B cell (primary cell): ENCODE measurements around the gene CYTH3. TPM values are rescaled to one million over a fixed set of nuclear protein-coding genes. Genes with fewer than 3 reads are reported as not detected.

Experiments used
- ATAC-seq: fragments of 200-7000 bp; cut with Tn5 transposase; one replicate; pipeline ENCODE4 v1.10.0; 2021; ENCODE audit warnings: low read depth, mild to moderate bottlenecking, moderate number of reproducible peaks, moderate library complexity
- CTCF ChIA-PET: fragments of 350-600 bp; sonication (Branson Sonifier 250); formaldehyde crosslinking; loops from one replicate; lab custom pipeline; 2021; ENCODE audit warnings: antibody characterized with exemption, inconsistent platforms; lab: Charles Lee
- POLR2A ChIA-PET: fragments of 350-600 bp; sonication (Branson Sonifier 250); formaldehyde crosslinking; loops from one replicate; lab custom pipeline; 2021; ENCODE audit warnings: antibody characterized with exemption; lab: Charles Lee
- DNase-seq: peaks from one replicate; pipeline ENCODE4 v3.0.0; 2013
- H2AFZ ChIP-seq: 2 replicates; pipeline ENCODE4 v1.6.1; 2012; ENCODE audit warnings: mild to moderate bottlenecking, low read depth, low read length; ENCODE audit not compliant: insufficient read depth, poor library complexity, severe bottlenecking
- H3K27ac ChIP-seq, 2 donors: 1 replicate in 1 of 2; 2 replicates in 1 of 2; pipeline ENCODE4 v1.5.1; 2012 to 2013; ENCODE audit warnings: low read length in 2 of 2, mild to moderate bottlenecking in 2 of 2, moderate library complexity in 1 of 2
- H3K27me3 ChIP-seq, 4 experiments: fragments of 200-600 bp in 1 of 4; sonication (generic) in 1 of 4; replicated peaks in 1 of 4; 1 replicate in 2 of 4; 2 replicates in 2 of 4; pipeline versions ENCODE4 v1.6.1 to v1.7.0; 2013 to 2016; ENCODE audit warnings: low read length in 3 of 4, mild to moderate bottlenecking in 2 of 4, mixed read lengths in 1 of 4, moderate library complexity in 1 of 4; ENCODE audit not compliant: insufficient read depth in 4 of 4, control insufficient read depth in 3 of 4; ENCODE audit errors: control extremely low read depth in 1 of 4
- H3K36me3 ChIP-seq, 2 experiments: replicated peaks in 1 of 2; 1 replicate in 1 of 2; 2 replicates in 1 of 2; pipeline versions ENCODE4 v1.6.1 to v1.7.1; 2013; ENCODE audit warnings: low read length in 1 of 2; ENCODE audit not compliant: insufficient read depth in 2 of 2, control insufficient read depth in 1 of 2; ENCODE audit errors: control extremely low read depth in 1 of 2, extremely low read depth in 1 of 2
- H3K4me1 ChIP-seq, 2 donors: fragments of 200-600 bp in 1 of 2; sonication (generic) in 1 of 2; 1 replicate in 1 of 2; 2 replicates in 1 of 2; pipeline versions ENCODE4 v1.5.1 to v1.6.1; 2013 to 2017; ENCODE audit warnings: low read length in 2 of 2; ENCODE audit not compliant: control insufficient read depth in 2 of 2, insufficient read depth in 2 of 2
- H3K4me2 ChIP-seq: replicated peaks from 2 replicates; pipeline ENCODE3; 2012; ENCODE audit warnings: mild to moderate bottlenecking, low read depth, low read length; ENCODE audit not compliant: poor library complexity, severe bottlenecking
- H3K4me3 ChIP-seq, 5 experiments: fragments of 200-600 bp in 1 of 5; sonication (generic) in 1 of 5; 1 replicate in 3 of 5; 2 replicates in 2 of 5; pipeline versions ENCODE4 v1.5.1 to v1.7.0; 2011 to 2016; ENCODE audit warnings: low read length in 4 of 5, mild to moderate bottlenecking in 4 of 5, low read depth in 2 of 5, control low read depth in 1 of 5, moderate library complexity in 1 of 5; ENCODE audit not compliant: insufficient read depth in 1 of 5; ENCODE audit errors: control extremely low read depth in 1 of 5, extremely low read depth in 1 of 5
- H3K79me2 ChIP-seq: fragments of 200-600 bp; sonication (generic); one replicate; pipeline ENCODE4 v1.6.0; 2016; ENCODE audit warnings: low read length; ENCODE audit not compliant: control insufficient read depth, insufficient read depth
- H3K9ac ChIP-seq: fragments of 200-600 bp; sonication (generic); 2 replicates; pipeline ENCODE4 v1.6.1; 2017; ENCODE audit warnings: mild to moderate bottlenecking, low read length, moderate library complexity
- H3K9me3 ChIP-seq, 3 donors: one replicate each; pipeline versions ENCODE4 v1.6.1 to v1.7.1; 2013; ENCODE audit warnings: low read length in 2 of 3; ENCODE audit not compliant: control insufficient read depth in 2 of 3, insufficient read depth in 1 of 3; ENCODE audit errors: control extremely low read depth in 1 of 3
- H4K20me1 ChIP-seq: 2 replicates; pipeline ENCODE4 v1.6.0; 2012; ENCODE audit warnings: mild to moderate bottlenecking, low read length; ENCODE audit not compliant: insufficient read depth, control insufficient read depth, poor library complexity, severe bottlenecking
- H3K27ac Mint-ChIP-seq: one replicate; pipeline ENCODE4 v1.8.0; 2021; ENCODE audit warnings: mixed read lengths
- H3K27me3 Mint-ChIP-seq: one replicate; pipeline ENCODE4 v1.8.0; 2021; ENCODE audit warnings: mixed read lengths
- H3K4me1 Mint-ChIP-seq: one replicate; pipeline ENCODE4 v1.8.0; 2021; ENCODE audit warnings: mixed read lengths
- H3K4me3 Mint-ChIP-seq: one replicate; pipeline ENCODE4 v1.8.0; 2021; ENCODE audit warnings: mixed read lengths
- H3K9me3 Mint-ChIP-seq: one replicate; pipeline ENCODE4 v1.8.0; 2022; ENCODE audit warnings: mixed read lengths; ENCODE audit not compliant: insufficient read depth
- EZH2 ChIP-seq: IDR thresholded peaks from 2 replicates; pipeline ENCODE4 v1.6.1; 2012; ENCODE audit warnings: borderline replicate concordance, low read depth, mild to moderate bottlenecking, moderate library complexity, low read length; ENCODE audit not compliant: insufficient read depth, poor library complexity, severe bottlenecking
- WGBS: methylation state at CpG from one replicate; pipeline ENCODE4 v1.1.5; 2013; ENCODE audit warnings: missing lambda C conversion rate; ENCODE audit not compliant: insufficient coverage; 5-methylcytosine and 5-hydroxymethylcytosine counted together
- intact Hi-C: fragments of 100-400 bp; cut with micrococcal nuclease; formaldehyde crosslinking; loops from one replicate; pipeline ENCODE4 v1.10.0; 2022
- polyA plus RNA-seq: library from polyadenylated mRNA; depleted of rRNA; stranded (reverse); fragments of >200 nt; gene quantifications from 2 replicates; pipeline ENCODE4 v1.2.3, GENCODE V29; 2012
- total RNA-seq, 2 donors: library from RNA; stranded (reverse); fragments of 120-200 nt in 1 of 2; gene quantifications; 1 replicate in 1 of 2; 2 replicates in 1 of 2; pipeline versions ENCODE4 v1.2.3 to v1.2.4, GENCODE V29; 2013 to 2022
- TF ChIP-seq, protein P1 (sequence below): fragments of 200-600 bp; IDR thresholded peaks from one replicate; pipeline ENCODE4 v1.8.0; 2022; ENCODE audit warnings: antibody characterized with exemption, mild to moderate bottlenecking

Gene CYTH3
- total and polyA plus RNA-seq, 2 donors (not counting 1 experiment from before 2014, with no cell fraction given) = 5.2 to 11.3 TPM

DNA sequence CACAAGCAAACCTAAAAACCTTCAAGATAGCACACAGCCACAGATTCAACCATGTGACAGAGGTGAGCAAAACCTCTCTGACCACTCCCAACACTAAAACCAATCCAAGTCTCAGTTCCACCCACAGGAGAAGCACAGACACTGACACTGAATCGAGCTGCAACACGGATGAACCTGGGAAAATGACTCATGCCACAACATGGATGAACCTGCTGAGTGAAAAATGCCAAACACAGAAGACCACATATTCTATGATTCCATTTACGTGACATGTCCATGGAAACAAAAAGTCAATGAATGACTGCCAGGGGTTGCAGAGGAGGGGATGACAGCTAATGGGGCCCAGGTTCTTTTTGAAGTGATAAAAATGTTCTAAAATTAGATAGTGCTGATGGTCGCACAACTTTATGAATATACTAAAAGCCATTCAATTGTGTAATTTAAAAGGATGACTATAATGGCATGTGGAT is 22.0 kb downstream of the CYTH3 start:
- Histone ChIP-seq H3K4me1 (peaks cover 0 to 5% of the 10 kb centered on the region in 2 donors), H3K36me3 (no peaks in the 10 kb centered on the region), H3K79me2 (peaks cover 7% of the 10 kb centered on the region), H3K4me3 (no peak overlapping the region), H3K9ac (no peak overlapping the region), H3K27ac (no peak overlapping the region), H3K27me3 (no peaks in the 10 kb centered on the region), H3K9me3 (no peaks in the 10 kb centered on the region), H3K4me2 (no peak overlapping the region), H4K20me1 (no peaks in the 10 kb centered on the region), H2AFZ (no peak overlapping the region)
- H3K27ac Mint-ChIP-seq = no peak overlapping the region
- TF ChIP-seq, protein P1, sequence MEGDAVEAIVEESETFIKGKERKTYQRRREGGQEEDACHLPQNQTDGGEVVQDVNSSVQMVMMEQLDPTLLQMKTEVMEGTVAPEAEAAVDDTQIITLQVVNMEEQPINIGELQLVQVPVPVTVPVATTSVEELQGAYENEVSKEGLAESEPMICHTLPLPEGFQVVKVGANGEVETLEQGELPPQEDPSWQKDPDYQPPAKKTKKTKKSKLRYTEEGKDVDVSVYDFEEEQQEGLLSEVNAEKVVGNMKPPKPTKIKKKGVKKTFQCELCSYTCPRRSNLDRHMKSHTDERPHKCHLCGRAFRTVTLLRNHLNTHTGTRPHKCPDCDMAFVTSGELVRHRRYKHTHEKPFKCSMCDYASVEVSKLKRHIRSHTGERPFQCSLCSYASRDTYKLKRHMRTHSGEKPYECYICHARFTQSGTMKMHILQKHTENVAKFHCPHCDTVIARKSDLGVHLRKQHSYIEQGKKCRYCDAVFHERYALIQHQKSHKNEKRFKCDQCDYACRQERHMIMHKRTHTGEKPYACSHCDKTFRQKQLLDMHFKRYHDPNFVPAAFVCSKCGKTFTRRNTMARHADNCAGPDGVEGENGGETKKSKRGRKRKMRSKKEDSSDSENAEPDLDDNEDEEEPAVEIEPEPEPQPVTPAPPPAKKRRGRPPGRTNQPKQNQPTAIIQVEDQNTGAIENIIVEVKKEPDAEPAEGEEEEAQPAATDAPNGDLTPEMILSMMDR = no peak
- TF ChIP-seq EZH2 = no peak
- POLR2A ChIA-PET = no interaction called here
- 69% methylated on average over 2 of the region's 4 CpGs for WGBS
- H3K4me3 Mint-ChIP-seq = no peak overlapping the region
- ATAC-seq = no peak
- intact Hi-C loops = no loop called here
- H3K27me3 Mint-ChIP-seq = peaks cover 11% of the 10 kb centered on the region
- H3K9me3 Mint-ChIP-seq = no peaks in the 10 kb centered on the region
- CTCF ChIA-PET = interaction anchor here (0.6 kb wide), 1 partner anchor 11 kb away, joined by 5 read pairs; no protein-coding TSS in a partner anchor
- peaks cover 2% of the 10 kb centered on the region for H3K4me1 Mint-ChIP-seq
- no peak for DNase-seq

DNA sequence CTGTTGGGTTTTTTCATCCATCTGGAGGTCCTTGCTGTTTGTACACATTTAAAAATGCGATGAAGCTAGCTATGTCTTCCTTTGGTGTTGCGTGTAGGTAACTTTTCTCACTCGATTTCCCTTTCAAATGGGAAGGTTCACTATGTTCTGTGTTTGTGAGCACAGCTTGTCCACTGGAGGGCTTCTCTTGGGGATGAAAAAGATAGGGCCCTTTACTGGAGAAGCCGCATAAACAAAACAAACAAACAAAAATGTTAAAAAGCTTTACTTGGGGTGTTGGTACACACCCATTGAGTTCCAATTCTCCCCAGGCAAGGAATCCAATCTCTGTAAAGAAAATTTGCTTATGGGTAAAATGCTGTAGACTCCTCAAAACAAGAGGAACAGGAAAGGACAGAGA is 23.4 kb downstream of the CYTH3 start:
- H3K79me2 ChIP-seq = peaks cover 4% of the 10 kb centered on the region
- no peak overlapping the region for H3K27ac Mint-ChIP-seq

More for the DNA sequence above, 23.4 kb downstream of the CYTH3 start:
- WGBS = no CpG with 5 or more reads among the region's 4 CpGs
- TF ChIP-seq, protein P1 = no peak
- TF ChIP-seq EZH2 = no peak
- Mint-ChIP-seq H3K4me1 (no peaks in the 10 kb centered on the region), H3K4me3 (no peak overlapping the region), H3K27me3 (peaks cover 11% of the 10 kb centered on the region), H3K9me3 (no peaks in the 10 kb centered on the region)
- H4K20me1 ChIP-seq = no peaks in the 10 kb centered on the region
- no peak overlapping the region for H3K4me3 ChIP-seq
- no peak for DNase-seq
- ATAC-seq = no peak
- POLR2A ChIA-PET = no interaction called here
- no peaks in the 10 kb centered on the region for H3K9me3 ChIP-seq
- H3K27me3 ChIP-seq = no peaks in the 10 kb centered on the region
- CTCF ChIA-PET = interaction anchor here (1.0 kb wide), 1 partner anchor 22 kb away, joined by 3 read pairs; no protein-coding TSS in a partner anchor
- no peak overlapping the region for H2AFZ ChIP-seq
- H3K27ac ChIP-seq = no peak overlapping the region
- no peak overlapping the region for H3K9ac ChIP-seq
- H3K36me3 ChIP-seq = no peaks in the 10 kb centered on the region
- H3K4me2 ChIP-seq = no peak overlapping the region
- intact Hi-C loops = no loop called here
- H3K4me1 ChIP-seq = peaks cover 0 to 5% of the 10 kb centered on the region in 2 donors
